AG04449 (cell line): ENCODE results near the gene SOX4.

Experiments used
- CTCF ChIA-PET: fragments of 350-600 bp; formaldehyde crosslinking; extraction: SDS; loops from one replicate; lab custom pipeline; 2021; ENCODE audit warnings: antibody characterized with exemption; lab: Yijun Ruan, JAX
- POLR2A ChIA-PET: fragments of 400-600, 350-600 bp; formaldehyde crosslinking; extraction: SDS; loops from one replicate; lab custom pipeline; 2020; ENCODE audit warnings: antibody characterized with exemption, inconsistent platforms; lab: Yijun Ruan, JAX
- DNase-seq: peaks from one replicate; pipeline ENCODE4 v3.0.0-alpha.2; 2010; ENCODE audit warnings: low read depth, low spot score
- H3K4me3 ChIP-seq: 2 replicates; pipeline ENCODE4 v1.5.1; 2011; ENCODE audit warnings: low read depth, mild to moderate bottlenecking, control low read depth, low read length
- TF ChIP-seq, protein P1 (sequence below): IDR thresholded peaks from one replicate; pipeline ENCODE4 v1.5.1; 2011; ENCODE audit warnings: mild to moderate bottlenecking, moderate library complexity, low read length, control low read depth, inconsistent platforms; ENCODE audit not compliant: insufficient read depth; ENCODE audit errors: missing control alignments

Gene SOX4

DNA sequence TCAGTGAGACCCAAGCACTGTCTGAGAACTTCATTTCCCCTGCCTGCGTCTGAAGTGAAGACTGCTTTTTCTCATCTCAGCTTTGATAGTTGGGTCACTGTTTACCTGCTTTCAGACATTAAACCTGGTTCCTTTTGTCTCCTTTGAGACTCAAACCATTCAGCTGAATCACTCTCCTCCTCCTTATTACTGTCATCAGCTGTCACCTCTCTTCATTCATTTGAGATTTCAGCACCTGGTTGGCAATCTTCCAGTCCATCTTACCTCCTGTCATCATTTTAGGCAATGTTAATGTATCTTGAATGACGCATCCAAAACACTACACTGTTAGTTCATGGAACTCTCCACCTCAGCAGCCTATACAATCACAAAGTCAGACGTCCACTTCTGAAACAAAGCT is 34.3 kb upstream of the SOX4 start:
- TF ChIP-seq, protein P1, sequence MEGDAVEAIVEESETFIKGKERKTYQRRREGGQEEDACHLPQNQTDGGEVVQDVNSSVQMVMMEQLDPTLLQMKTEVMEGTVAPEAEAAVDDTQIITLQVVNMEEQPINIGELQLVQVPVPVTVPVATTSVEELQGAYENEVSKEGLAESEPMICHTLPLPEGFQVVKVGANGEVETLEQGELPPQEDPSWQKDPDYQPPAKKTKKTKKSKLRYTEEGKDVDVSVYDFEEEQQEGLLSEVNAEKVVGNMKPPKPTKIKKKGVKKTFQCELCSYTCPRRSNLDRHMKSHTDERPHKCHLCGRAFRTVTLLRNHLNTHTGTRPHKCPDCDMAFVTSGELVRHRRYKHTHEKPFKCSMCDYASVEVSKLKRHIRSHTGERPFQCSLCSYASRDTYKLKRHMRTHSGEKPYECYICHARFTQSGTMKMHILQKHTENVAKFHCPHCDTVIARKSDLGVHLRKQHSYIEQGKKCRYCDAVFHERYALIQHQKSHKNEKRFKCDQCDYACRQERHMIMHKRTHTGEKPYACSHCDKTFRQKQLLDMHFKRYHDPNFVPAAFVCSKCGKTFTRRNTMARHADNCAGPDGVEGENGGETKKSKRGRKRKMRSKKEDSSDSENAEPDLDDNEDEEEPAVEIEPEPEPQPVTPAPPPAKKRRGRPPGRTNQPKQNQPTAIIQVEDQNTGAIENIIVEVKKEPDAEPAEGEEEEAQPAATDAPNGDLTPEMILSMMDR, result no peak
- no peak overlapping the region for H3K4me3 ChIP-seq
- ChIA-PET CTCF (interaction anchor here (0.9 kb wide), 1 partner anchor 21 kb away, joined by 3 read pairs; no protein-coding TSS in a partner anchor), POLR2A (no interaction called here)
- no peak for DNase-seq

DNA sequence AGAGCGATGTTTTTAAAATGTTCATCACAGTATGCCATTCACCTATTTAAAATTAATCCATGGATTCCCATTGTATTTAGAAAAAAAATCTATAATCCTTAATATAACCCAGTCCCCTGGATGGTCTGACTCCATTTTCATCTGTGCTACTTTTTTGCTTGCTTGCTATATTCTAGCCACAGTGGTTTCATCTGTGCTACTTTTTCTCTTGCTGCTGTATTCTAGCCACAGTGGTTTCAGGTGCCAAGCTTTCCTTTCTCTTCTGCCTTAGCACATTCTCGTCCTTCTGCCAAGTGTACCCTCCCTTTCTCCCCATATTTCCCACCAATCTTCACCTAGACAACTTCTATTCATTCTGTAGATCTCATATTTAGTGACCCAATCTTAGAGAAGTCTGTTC is 33.3 kb upstream of the SOX4 start:
- CTCF ChIA-PET, result no interaction called here
- DNase-seq, result no peak
- TF ChIP-seq, protein P1, result no peak
- H3K4me3 ChIP-seq, result no peak overlapping the region
- POLR2A ChIA-PET, result no interaction called here

DNA sequence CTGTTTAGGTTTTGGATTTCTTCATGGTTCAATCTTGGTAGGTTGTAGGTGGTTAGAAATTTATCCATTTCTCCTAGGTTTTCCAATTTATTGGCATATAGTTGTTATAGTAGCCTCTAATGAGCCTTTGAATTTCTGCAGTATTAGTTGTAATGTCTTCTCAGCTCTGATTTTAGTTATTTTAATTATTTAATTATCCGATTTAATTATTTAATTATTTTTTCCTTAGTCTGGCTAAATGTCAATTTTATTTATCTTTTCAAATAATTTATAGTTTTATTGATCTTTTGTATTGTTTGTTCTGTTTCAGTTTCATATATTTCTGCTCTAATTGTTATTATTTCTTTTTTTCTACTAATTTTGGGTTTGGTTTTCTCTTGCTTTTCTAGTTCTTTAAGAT is 28.1 kb upstream of the SOX4 start:
- TF ChIP-seq, protein P1, result no peak
- no peak overlapping the region for H3K4me3 ChIP-seq
- DNase-seq, result no peak
- POLR2A ChIA-PET, result no interaction called here
- CTCF ChIA-PET, result no interaction called here

DNA sequence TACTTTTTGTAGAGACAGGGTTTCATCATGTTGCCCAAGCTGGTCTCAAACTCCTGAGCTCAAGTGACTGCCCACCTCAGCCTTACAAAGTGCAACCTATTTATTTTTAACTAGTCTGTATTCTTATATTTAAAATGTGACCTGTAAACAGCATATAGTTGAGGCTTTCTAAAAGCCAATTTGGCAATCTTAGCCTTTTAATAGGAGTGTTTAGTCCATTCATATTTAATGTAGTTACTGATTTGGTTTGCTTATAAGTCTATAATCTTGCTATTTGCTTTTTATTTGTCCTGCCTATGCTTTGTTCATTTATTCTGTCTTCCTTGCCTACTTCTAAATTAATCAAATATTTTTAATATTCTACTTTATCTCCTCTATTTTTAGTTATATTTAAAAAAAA is 15.0 kb upstream of the SOX4 start:
- ChIA-PET CTCF (interaction anchor here (0.9 kb wide), 1 partner anchor 10 kb away, joined by 3 read pairs; no protein-coding TSS in a partner anchor), POLR2A (no interaction called here)
- DNase-seq, result no peak
- TF ChIP-seq, protein P1, result no peak
- no peak overlapping the region for H3K4me3 ChIP-seq

DNA sequence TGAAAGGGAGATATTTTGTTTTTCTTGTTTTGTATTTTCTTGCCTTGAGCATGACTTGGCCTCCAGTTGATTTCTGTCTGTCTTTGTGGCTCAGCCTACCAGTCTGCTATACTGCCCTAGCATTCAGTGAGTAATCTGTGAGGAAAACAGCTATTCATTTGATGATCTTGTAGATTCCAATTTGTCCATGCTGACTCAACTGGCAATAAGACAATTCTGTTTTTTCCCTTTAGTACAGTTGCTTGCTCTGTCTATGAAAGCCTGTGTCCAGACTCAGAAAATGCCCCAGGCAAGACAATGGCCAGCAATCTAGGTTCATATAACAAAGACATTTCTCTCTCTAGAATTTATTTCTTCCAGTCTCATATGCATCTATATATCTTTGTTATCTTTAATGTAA is 10.9 kb upstream of the SOX4 start:
- ChIA-PET CTCF (interaction anchor here (0.8 kb wide), 1 partner anchor 1019 kb away, joined by 3 read pairs; no protein-coding TSS in a partner anchor), POLR2A (interaction anchor here (0.5 kb wide), 1 partner anchor 14 kb away, joined by 6 read pairs; no protein-coding TSS in a partner anchor)
- DNase-seq, result no peak
- TF ChIP-seq, protein P1, result no peak
- no peak overlapping the region for H3K4me3 ChIP-seq

DNA sequence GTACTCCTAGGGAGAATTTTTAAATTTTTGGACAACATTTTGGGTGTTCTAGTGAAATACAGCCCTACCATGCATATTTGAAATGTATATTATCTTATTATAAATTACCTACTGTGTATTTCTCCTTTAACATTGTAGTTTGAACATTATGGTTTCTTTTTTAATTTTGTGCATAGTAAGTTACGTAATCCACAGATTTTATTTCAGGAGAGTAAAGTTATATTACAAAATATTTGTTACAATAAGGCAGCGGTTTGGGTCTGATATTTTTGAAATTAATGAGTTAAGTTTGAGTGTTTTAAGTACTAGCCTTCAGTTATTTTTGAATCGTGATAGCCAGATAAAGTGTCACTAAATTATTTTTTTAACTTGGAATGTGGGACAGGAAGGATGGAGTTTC is 7.3 kb upstream of the SOX4 start:
- POLR2A ChIA-PET, result no interaction called here
- H3K4me3 ChIP-seq, result no peak overlapping the region
- DNase-seq, result no peak
- TF ChIP-seq, protein P1, result no peak
- CTCF ChIA-PET, result interaction anchor here (1.5 to 9.3 kb wide), 3 partner anchors 712 to 1021 kb away, joined by 5 to 128 read pairs (median 45); no protein-coding TSS in a partner anchor
